Activated CD8-positive, alpha-beta T cell treated with anti-CD3 and anti-CD28 coated beads for 36 hours (primary cell): ENCODE results near the gene CPEB2. TPM values are rescaled to one million over a fixed set of nuclear protein-coding genes. Genes with fewer than 3 reads are reported as not detected.

Experiments used
- ATAC-seq: fragments of 200-7000 bp; cut with Tn5 transposase; one replicate; pipeline ENCODE4 v1.10.0; 2021; ENCODE audit warnings: mild to moderate bottlenecking, moderate library complexity
- CTCF ChIA-PET: fragments of 350-600 bp; sonication (Branson Sonifier 250); formaldehyde crosslinking; loops from one replicate; lab custom pipeline; 2021; ENCODE audit warnings: antibody characterized with exemption; lab: Charles Lee
- POLR2A ChIA-PET: fragments of 350-600 bp; sonication (Branson Sonifier 250); formaldehyde crosslinking; loops from one replicate; lab custom pipeline; 2021; ENCODE audit warnings: antibody characterized with exemption; lab: Charles Lee
- DNase-seq: peaks from one replicate; pipeline ENCODE4 v3.0.0-alpha.2; 2020
- H3K27ac Mint-ChIP-seq: one replicate; pipeline ENCODE4 v1.8.0; 2021; ENCODE audit warnings: mild to moderate bottlenecking, mixed read lengths
- H3K27me3 Mint-ChIP-seq: one replicate; pipeline ENCODE4 v1.8.0; 2021; ENCODE audit warnings: mixed read lengths
- H3K36me3 Mint-ChIP-seq: one replicate; pipeline ENCODE4 v1.8.0; 2021; ENCODE audit warnings: low read depth, mixed read lengths
- H3K4me1 Mint-ChIP-seq: one replicate; pipeline ENCODE4 v1.8.0; 2021; ENCODE audit warnings: low read depth, mixed read lengths
- H3K4me3 Mint-ChIP-seq: one replicate; pipeline ENCODE4 v1.8.0; 2021; ENCODE audit warnings: mild to moderate bottlenecking, moderate library complexity, mixed read lengths
- H3K9me3 Mint-ChIP-seq: one replicate; pipeline ENCODE4 v1.8.0; 2021; ENCODE audit warnings: mixed read lengths
- intact Hi-C: fragments of 100-400 bp; cut with micrococcal nuclease; formaldehyde crosslinking; loops from one replicate; pipeline ENCODE4 v1.10.0; 2022
- total RNA-seq, 2 experiments: library from RNA; stranded (reverse); gene quantifications; one replicate each; pipeline ENCODE4 v1.2.3, GENCODE V29; 2021
- TF ChIP-seq, protein P1 (sequence below): fragments of 200-600 bp; IDR thresholded peaks from one replicate; pipeline ENCODE4 v1.8.0; 2022; ENCODE audit warnings: antibody characterized with exemption, mild to moderate bottlenecking

Gene CPEB2
- total RNA-seq, 2 experiments from 2014 or later: 4.1 to 5.3 TPM

DNA sequence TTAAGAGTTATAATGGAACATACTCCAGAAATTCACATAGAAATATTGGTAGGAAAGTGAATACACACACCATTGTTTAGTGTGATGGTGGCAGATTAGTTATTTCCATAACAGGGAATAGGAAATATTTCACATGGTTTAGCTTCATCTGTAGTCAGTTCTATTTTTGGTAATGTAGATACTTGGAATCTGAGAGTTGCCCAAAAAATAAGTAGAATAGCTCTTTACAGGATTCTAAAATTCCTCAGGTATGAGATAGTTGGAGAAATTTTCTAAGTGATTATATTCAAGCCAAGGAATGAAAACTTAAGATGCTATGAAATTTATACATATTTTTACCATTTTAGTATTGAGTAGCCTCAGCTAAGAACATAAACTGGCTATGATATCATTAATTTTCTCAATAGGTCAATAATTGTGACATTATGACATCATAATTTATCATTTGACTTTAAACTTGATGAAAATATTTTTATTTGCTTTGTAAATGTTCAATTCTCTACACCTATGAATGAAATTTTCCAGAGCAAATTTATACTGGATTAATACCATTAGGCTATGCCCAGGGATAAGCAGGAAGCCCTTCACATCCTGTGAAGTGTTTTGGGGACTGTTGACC lies 35.8 kb downstream of the CPEB2 start:
- POLR2A ChIA-PET: no interaction called here
- no peak for ATAC-seq
- peaks cover 12% of the 10 kb centered on the region for H3K4me1 Mint-ChIP-seq
- no peaks in the 10 kb centered on the region for H3K9me3 Mint-ChIP-seq
- H3K36me3 Mint-ChIP-seq: peaks cover 16% of the 10 kb centered on the region
- no peak overlapping the region for H3K27ac Mint-ChIP-seq
- intact Hi-C loops: no loop called here
- no peaks in the 10 kb centered on the region for H3K27me3 Mint-ChIP-seq
- H3K4me3 Mint-ChIP-seq: no peak overlapping the region
- DNase-seq: no peak
- TF ChIP-seq, protein P1, sequence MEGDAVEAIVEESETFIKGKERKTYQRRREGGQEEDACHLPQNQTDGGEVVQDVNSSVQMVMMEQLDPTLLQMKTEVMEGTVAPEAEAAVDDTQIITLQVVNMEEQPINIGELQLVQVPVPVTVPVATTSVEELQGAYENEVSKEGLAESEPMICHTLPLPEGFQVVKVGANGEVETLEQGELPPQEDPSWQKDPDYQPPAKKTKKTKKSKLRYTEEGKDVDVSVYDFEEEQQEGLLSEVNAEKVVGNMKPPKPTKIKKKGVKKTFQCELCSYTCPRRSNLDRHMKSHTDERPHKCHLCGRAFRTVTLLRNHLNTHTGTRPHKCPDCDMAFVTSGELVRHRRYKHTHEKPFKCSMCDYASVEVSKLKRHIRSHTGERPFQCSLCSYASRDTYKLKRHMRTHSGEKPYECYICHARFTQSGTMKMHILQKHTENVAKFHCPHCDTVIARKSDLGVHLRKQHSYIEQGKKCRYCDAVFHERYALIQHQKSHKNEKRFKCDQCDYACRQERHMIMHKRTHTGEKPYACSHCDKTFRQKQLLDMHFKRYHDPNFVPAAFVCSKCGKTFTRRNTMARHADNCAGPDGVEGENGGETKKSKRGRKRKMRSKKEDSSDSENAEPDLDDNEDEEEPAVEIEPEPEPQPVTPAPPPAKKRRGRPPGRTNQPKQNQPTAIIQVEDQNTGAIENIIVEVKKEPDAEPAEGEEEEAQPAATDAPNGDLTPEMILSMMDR: no peak
- CTCF ChIA-PET: no interaction called here

DNA sequence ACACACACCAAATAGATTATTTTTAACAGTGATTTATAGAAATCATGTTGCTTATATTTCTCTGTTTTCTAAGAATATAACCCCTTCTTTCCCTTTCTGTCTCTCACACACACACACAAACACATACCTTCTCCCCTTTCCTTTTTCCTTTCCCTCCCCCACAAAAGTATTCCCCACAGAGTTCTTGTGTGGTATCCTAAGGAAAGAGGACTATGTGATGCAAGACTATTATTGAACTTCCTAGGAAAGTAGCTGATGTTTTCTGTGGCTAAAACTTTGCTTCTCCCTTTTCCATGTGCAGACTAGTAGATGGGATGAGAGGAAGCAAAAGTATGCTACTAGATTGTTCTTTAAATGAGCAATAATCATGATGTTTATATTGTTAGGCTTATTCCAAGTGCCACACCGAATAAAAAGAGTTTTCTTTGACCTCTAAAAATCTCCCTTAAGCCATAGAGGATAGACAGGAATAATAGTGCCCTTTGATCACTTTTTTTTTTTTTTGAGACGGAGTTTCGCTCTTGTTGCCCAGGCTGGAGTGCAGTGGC lies 38.7 kb downstream of the CPEB2 start:
- CTCF ChIA-PET: interaction anchor here (1.3 kb wide), 1 partner anchor 9 kb away, joined by 3 read pairs; no protein-coding TSS in a partner anchor

DNA sequence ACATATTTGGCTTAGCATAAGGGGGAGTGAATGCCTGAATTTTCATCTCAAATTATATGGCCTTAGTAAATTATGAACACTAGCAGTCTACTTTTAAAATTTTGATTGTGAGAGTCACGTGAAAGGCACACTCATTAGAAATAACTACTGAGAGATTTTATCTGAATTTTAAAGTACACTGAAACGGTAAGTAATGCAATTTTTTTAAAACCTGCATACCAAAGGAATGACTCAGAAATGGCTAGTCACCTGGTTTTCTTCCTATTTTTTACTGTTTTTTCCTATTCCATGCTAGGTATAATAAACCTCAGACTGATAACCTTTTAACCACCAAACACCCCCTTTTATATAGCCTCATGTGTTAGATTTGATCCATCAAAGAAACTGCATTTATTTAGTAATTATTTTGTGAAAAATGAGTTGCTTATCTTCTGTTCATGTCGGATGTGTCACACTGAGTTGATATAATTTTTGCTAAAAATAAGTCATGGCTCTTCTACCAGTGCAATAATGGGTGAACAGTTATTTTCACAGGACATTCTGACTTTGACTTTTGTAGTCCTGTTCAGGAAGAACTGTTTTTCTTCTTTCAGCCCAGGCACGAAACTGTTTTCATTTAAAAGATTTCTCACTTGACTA lies 40.4 kb downstream of the CPEB2 start:
- TF ChIP-seq, protein P1: no peak
- Mint-ChIP-seq H3K4me1 (no peaks in the 10 kb centered on the region), H3K36me3 (peaks cover 10% of the 10 kb centered on the region), H3K27me3 (no peaks in the 10 kb centered on the region), H3K27ac (no peak overlapping the region), H3K9me3 (no peaks in the 10 kb centered on the region), H3K4me3 (no peak overlapping the region)
- POLR2A ChIA-PET: no interaction called here
- intact Hi-C loops: no loop called here
- DNase-seq (no peak), ATAC-seq (no peak)
- CTCF ChIA-PET: interaction anchor here (1.1 to 1.3 kb wide), 2 partner anchors 8 to 11 kb away, joined by 3 read pairs; no protein-coding TSS in a partner anchor

More for the DNA sequence above, 38.7 kb downstream of the CPEB2 start:
- H3K36me3 Mint-ChIP-seq: peaks cover 6% of the 10 kb centered on the region
- ATAC-seq (no peak), DNase-seq (no peak)
- intact Hi-C loops: no loop called here
- TF ChIP-seq, protein P1: no peak
- POLR2A ChIA-PET: no interaction called here
- no peak overlapping the region for H3K4me3 Mint-ChIP-seq
- H3K27me3 Mint-ChIP-seq: no peaks in the 10 kb centered on the region
- H3K9me3 Mint-ChIP-seq: no peaks in the 10 kb centered on the region
- H3K27ac Mint-ChIP-seq: no peak overlapping the region
- H3K4me1 Mint-ChIP-seq: no peaks in the 10 kb centered on the region

DNA sequence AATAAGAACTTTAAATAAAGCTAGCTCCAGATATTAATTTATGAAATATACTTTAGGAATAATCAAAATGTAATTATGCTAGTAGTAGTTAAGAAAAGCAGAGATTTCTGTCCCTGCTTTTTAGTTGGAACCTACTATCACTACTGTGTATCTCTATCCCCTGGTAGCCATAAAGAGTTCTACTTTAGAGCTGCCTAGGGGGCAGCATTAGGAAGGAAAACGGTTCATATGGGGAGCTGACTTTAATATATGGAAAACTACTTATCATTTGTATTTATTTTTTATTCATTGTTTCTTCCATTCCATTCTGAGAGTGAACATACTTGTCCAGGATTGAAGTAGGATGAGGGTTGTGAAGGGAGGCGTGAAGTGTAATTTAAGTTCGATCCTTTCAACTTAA lies 40.9 kb downstream of the CPEB2 start:
- ChIA-PET CTCF (no interaction called here), POLR2A (no interaction called here)
- Mint-ChIP-seq H3K27ac (no peak overlapping the region), H3K27me3 (no peaks in the 10 kb centered on the region), H3K4me1 (no peaks in the 10 kb centered on the region), H3K9me3 (no peaks in the 10 kb centered on the region), H3K36me3 (peaks cover 10% of the 10 kb centered on the region), H3K4me3 (no peak overlapping the region)
- ATAC-seq: no peak
- intact Hi-C loops: no loop called here
- DNase-seq: no peak
- TF ChIP-seq, protein P1: no peak

DNA sequence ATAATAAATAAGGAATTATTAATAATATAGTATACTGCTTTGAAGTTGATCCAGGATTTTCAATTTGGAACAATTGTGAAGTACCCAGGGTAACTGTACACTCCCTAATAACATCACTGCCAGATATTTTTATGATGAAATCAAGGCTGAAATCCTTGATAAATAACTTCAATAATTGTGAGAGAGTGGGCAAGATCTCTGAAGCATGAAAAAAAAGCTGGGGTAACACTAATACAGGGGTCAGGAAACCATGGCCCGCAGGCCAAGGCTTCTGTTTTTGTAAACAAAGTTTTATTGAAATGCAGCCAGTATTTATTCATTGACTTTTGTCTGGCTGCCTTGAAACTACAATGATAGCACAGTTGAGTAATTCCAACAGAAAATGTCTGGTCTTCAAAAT lies 41.6 kb downstream of the CPEB2 start:
- H3K4me3 Mint-ChIP-seq: no peak overlapping the region
- no peaks in the 10 kb centered on the region for H3K9me3 Mint-ChIP-seq
- H3K27ac Mint-ChIP-seq: no peak overlapping the region
- no peaks in the 10 kb centered on the region for H3K4me1 Mint-ChIP-seq
- H3K36me3 Mint-ChIP-seq: peaks cover 8% of the 10 kb centered on the region
- intact Hi-C loops: no loop called here
- DNase-seq (no peak), ATAC-seq (no peak)
- no peaks in the 10 kb centered on the region for H3K27me3 Mint-ChIP-seq
- CTCF ChIA-PET: interaction anchor here (0.6 kb wide), 1 partner anchor 16 kb away, joined by 3 read pairs; no protein-coding TSS in a partner anchor
- POLR2A ChIA-PET: no interaction called here
- TF ChIP-seq, protein P1: no peak
